PC-3 (cell line): ENCODE data around the gene TRIOBP. TPM values are rescaled to one million over a fixed set of nuclear protein-coding genes. Genes with fewer than 3 reads are reported as not detected.

Experiments used
- ATAC-seq: fragments of 200-7000 bp; cut with Tn5 transposase; 2 replicates; pipeline ENCODE4 v1.9.1; 2020; ENCODE audit warnings: mild to moderate bottlenecking, moderate library complexity
- BruUV-seq: library from RNA; stranded (reverse); fragments of 400-500 nt; replicated peaks from 2 replicates; lab custom pipeline; 2021; lab: Mats Ljungman, UMichigan
- CTCF ChIA-PET: fragments of 300-600 bp; sonication (Branson Sonifier 250); formaldehyde crosslinking; loops from one replicate; lab custom pipeline; 2022; ENCODE audit warnings: antibody characterized with exemption; lab: Charles Lee
- POLR2A ChIA-PET: fragments of 300-600 bp; sonication (Branson Sonifier 250); formaldehyde crosslinking; loops from one replicate; lab custom pipeline; 2022; ENCODE audit warnings: antibody characterized with exemption; ENCODE audit not compliant: unreplicated experiment; lab: Charles Lee
- DNase-seq: peaks from one replicate; pipeline ENCODE4 v3.0.0-alpha.2; 2015
- H2AFZ ChIP-seq: fragments of 300-600 bp; sonication (generic); 2 replicates; pipeline ENCODE4 v1.6.0; 2016; ENCODE audit warnings: antibody characterized with exemption, low read length
- H3F3A ChIP-seq: fragments of 300-600 bp; sonication (generic); one replicate; pipeline ENCODE4 v1.6.0; 2017; ENCODE audit warnings: antibody characterized with exemption, low read length, control low read depth, mild to moderate bottlenecking; ENCODE audit not compliant: unreplicated experiment
- H3K27ac ChIP-seq: fragments of 300-600 bp; sonication (generic); 2 replicates; pipeline ENCODE4 v1.5.1; 2016; ENCODE audit warnings: mild to moderate bottlenecking, low read length
- H3K27me3 ChIP-seq: fragments of 300-600 bp; sonication (generic); 2 replicates; pipeline ENCODE4 v1.6.1; 2016; ENCODE audit warnings: low read length, mixed read lengths
- H3K36me3 ChIP-seq: fragments of 300-600 bp; sonication (generic); 2 replicates; pipeline ENCODE4 v1.6.1; 2016; ENCODE audit warnings: low read depth, mixed run types, low read length, mixed read lengths
- H3K4me1 ChIP-seq: fragments of 300-600 bp; sonication (generic); 2 replicates; pipeline ENCODE4 v1.5.1; 2016; ENCODE audit warnings: low read length; ENCODE audit not compliant: insufficient read depth
- H3K4me2 ChIP-seq: fragments of 300-600 bp; sonication (generic); 2 replicates; pipeline ENCODE4 v1.6.0; 2016; ENCODE audit warnings: low read length
- H3K4me3 ChIP-seq: fragments of 300-600 bp; sonication (generic); 2 replicates; pipeline ENCODE4 v1.5.1; 2016; ENCODE audit warnings: mild to moderate bottlenecking, low read length, mixed read lengths
- H3K79me2 ChIP-seq: fragments of 300-600 bp; sonication (generic); 2 replicates; pipeline ENCODE4 v1.6.1; 2017; ENCODE audit warnings: low read length, mixed read lengths
- H3K9ac ChIP-seq: fragments of 300-600 bp; sonication (generic); 2 replicates; pipeline ENCODE4 v1.6.0; 2016; ENCODE audit warnings: mild to moderate bottlenecking, low read length
- H3K9me2 ChIP-seq: fragments of 300-600 bp; sonication (generic); replicated peaks from 2 replicates; pipeline ENCODE4 v1.6.1; 2016; ENCODE audit warnings: mixed run types, low read length, mixed read lengths
- H3K9me3 ChIP-seq: fragments of 300-600 bp; sonication (generic); 2 replicates; pipeline ENCODE4 v1.6.1; 2016; ENCODE audit warnings: low read length, mixed read lengths
- H4K20me1 ChIP-seq: fragments of 300-600 bp; sonication (generic); 2 replicates; pipeline ENCODE4 v1.6.1; 2016; ENCODE audit warnings: low read length, mixed read lengths
- CTCF ChIP-seq: fragments of 300-600 bp; sonication (generic); conservative IDR thresholded peaks from 2 replicates; pipeline ENCODE4 v1.5.1; 2017; ENCODE audit warnings: antibody characterized with exemption, low read depth, mild to moderate bottlenecking, low read length
- EZH2 ChIP-seq: fragments of 300-600 bp; sonication (generic); IDR thresholded peaks from one replicate; pipeline ENCODE4 v1.6.1; 2017; ENCODE audit warnings: antibody characterized with exemption, mild to moderate bottlenecking, low read length; ENCODE audit not compliant: unreplicated experiment
- EZH2phosphoT487 ChIP-seq: fragments of 300-600 bp; sonication (generic); IDR thresholded peaks from 2 replicates; pipeline ENCODE4 v1.6.1; 2018; ENCODE audit warnings: mild to moderate bottlenecking, antibody characterized with exemption, low read length, borderline replicate concordance
- intact Hi-C: fragments of 100-400 bp; cut with micrococcal nuclease; formaldehyde crosslinking; loops from 2 replicates; pipeline ENCODE4 v1.9.0; 2023
- total RNA-seq: library from RNA; depleted of rRNA; stranded (reverse); fragments of >200 nt; gene quantifications from 2 replicates; pipeline ENCODE4 v1.2.3, GENCODE V29; 2014

Gene TRIOBP
- total RNA-seq, 1 experiment from 2014 or later, result 64.5 TPM

GRCh38 chr22:37816543-37817180 lies 119.8 kb downstream of the TRIOBP start:
- Histone ChIP-seq H3K9me2 (no peaks in the 10 kb centered on the region), H3K79me2 (no peaks in the 10 kb centered on the region), H3K27me3 (no peaks in the 10 kb centered on the region), H3K9ac (no peak overlapping the region), H3K36me3 (no peaks in the 10 kb centered on the region), H2AFZ (no peak overlapping the region), H3K27ac (no peak overlapping the region), H4K20me1 (no peaks in the 10 kb centered on the region), H3K4me2 (no peak overlapping the region), H3F3A (no peaks in the 10 kb centered on the region), H3K4me1 (no peaks in the 10 kb centered on the region), H3K4me3 (no peak overlapping the region), H3K9me3 (no peaks in the 10 kb centered on the region)
- ATAC-seq (no peak), DNase-seq (no peak)
- intact Hi-C loops, result loop anchor here (1.0 kb wide), 1 partner anchor 47 kb away; no protein-coding TSS in a partner anchor
- no TSS peak for BruUV-seq
- CTCF ChIA-PET, result no interaction called here
- POLR2A ChIA-PET, result interaction anchor here (0.7 kb wide), 1 partner anchor 50 kb away, joined by 31 read pairs; no protein-coding TSS in a partner anchor
- TF ChIP-seq EZH2phosphoT487 (no peak), CTCF (no peak), EZH2 (no peak)

- Histone ChIP-seq H3K9me2 (no peaks in the 10 kb centered on the region), H3K4me2 (no peak overlapping the region), H4K20me1 (no peaks in the 10 kb centered on the region), H3K9me3 (no peaks in the 10 kb centered on the region), H3K36me3 (no peaks in the 10 kb centered on the region), H3K4me3 (no peak overlapping the region), H3K9ac (no peak overlapping the region), H3F3A (no peaks in the 10 kb centered on the region), H3K4me1 (no peaks in the 10 kb centered on the region), H3K79me2 (no peaks in the 10 kb centered on the region), H3K27ac (no peak overlapping the region), H3K27me3 (no peaks in the 10 kb centered on the region), H2AFZ (no peak overlapping the region)
- TF ChIP-seq CTCF (peak; percentile 83), EZH2phosphoT487 (no peak), EZH2 (no peak)
- peak; percentile 75 for DNase-seq
- CTCF ChIA-PET, result interaction anchor here (0.5 to 0.6 kb wide), 2 partner anchors 11 to 45 kb away, joined by 3 to 4 read pairs; no protein-coding TSS in a partner anchor
- intact Hi-C loops, result loop anchor here (1.0 kb wide), 1 partner anchor 45 kb away; no protein-coding TSS in a partner anchor
- no TSS peak for BruUV-seq
- POLR2A ChIA-PET, result no interaction called here
- ATAC-seq, result peak; percentile 77
These were observed 121.0 kb downstream of the TRIOBP start for GRCh38 chr22:37817705-37818408.
